ENCODE data around the gene PHC3.
A peak's percentile ranks its signal among the peaks of the same experiment; 100 is the strongest.

PHC3 gene

GRCh38 chr3:170058127-170058526 is 123.4 kb downstream of the PHC3 start:
- Histone ChIP-seq H4K8ac (ENCODE audit: low read depth, low read length) (no peak overlapping the region), H3K4me2 (ENCODE audit: insufficient read depth, low read length, poor library complexity, severe bottlenecking) (no peak overlapping the region), H2AFZ (ENCODE audit: low read length) (peak overlapping the region; percentile 25), H3K36me3 (replicated peaks in 1 of 2; ENCODE audit: control insufficient read depth in 2 of 2, insufficient read depth in 2 of 2, low read length in 2 of 2) (no peaks in the 10 kb centered on the region), H2BK120ac (ENCODE audit: low read depth, low read length) (no peak overlapping the region), H3K14ac (ENCODE audit: low read length) (no peak overlapping the region), H3K23ac (ENCODE audit: low read depth, low read length, poor library complexity) (no peak overlapping the region), H2BK5ac (ENCODE audit: low read length) (no peak overlapping the region), H3K4me3 (ENCODE audit: low read length in 2 of 2) (no peak overlapping the region), H3K27me3 (ENCODE audit: control insufficient read depth in 3 of 3, insufficient read depth in 3 of 3, low read depth in 1 of 3, low read length in 3 of 3) (no peaks in the 10 kb centered on the region), H3K27ac (replicated peaks; ENCODE audit: low read length) (no peak overlapping the region), H4K91ac (ENCODE audit: low read depth, low read length, poor library complexity) (no peak overlapping the region), H3K18ac (ENCODE audit: low read length) (no peak overlapping the region), H2BK12ac (ENCODE audit: low read length) (no peak overlapping the region), H3K9ac (ENCODE audit: low read depth, low read length, poor library complexity) (no peak overlapping the region), H2AK5ac (ENCODE audit: low read depth, low read length) (no peak overlapping the region), H3K79me1 (ENCODE audit: low read depth, low read length) (no peaks in the 10 kb centered on the region), H3K4me1 (ENCODE audit: control insufficient read depth in 2 of 2, insufficient read depth in 1 of 2, low read depth in 1 of 2, low read length in 2 of 2) (no peaks in the 10 kb centered on the region), H2BK15ac (ENCODE audit: low read length) (no peak overlapping the region), H3K9me3 (replicated peaks in 1 of 2; ENCODE audit: control insufficient read depth in 2 of 2, insufficient read depth in 1 of 2, low read depth in 1 of 2, low read length in 2 of 2) (no peaks in the 10 kb centered on the region), H3K4ac (ENCODE audit: low read length) (no peak overlapping the region)
- no CpG with 5 or more reads among the region's 6 CpGs for WGBS, 2 donors (ENCODE audit: extremely low coverage in 2 of 2, insufficient read length in 2 of 2, insufficient replicate concordance in 1 of 2)
- DNase-seq (ENCODE audit: low spot score), result no peak

GRCh38 chr3:170057550-170057949 is 124.0 kb downstream of the PHC3 start:
- Histone ChIP-seq H3K18ac (ENCODE audit: low read length) (no peak overlapping the region), H3K23ac (ENCODE audit: low read depth, low read length, poor library complexity) (no peak overlapping the region), H4K8ac (ENCODE audit: low read depth, low read length) (no peak overlapping the region), H3K4me2 (ENCODE audit: insufficient read depth, low read length, poor library complexity, severe bottlenecking) (no peak overlapping the region), H3K36me3 (replicated peaks in 1 of 2; ENCODE audit: control insufficient read depth in 2 of 2, insufficient read depth in 2 of 2, low read length in 2 of 2) (no peaks in the 10 kb centered on the region), H3K27ac (replicated peaks; ENCODE audit: low read length) (no peak overlapping the region), H3K9me3 (replicated peaks in 1 of 2; ENCODE audit: control insufficient read depth in 2 of 2, insufficient read depth in 1 of 2, low read depth in 1 of 2, low read length in 2 of 2) (no peaks in the 10 kb centered on the region), H2AFZ (ENCODE audit: low read length) (no peak overlapping the region), H3K4ac (ENCODE audit: low read length) (no peak overlapping the region), H2BK12ac (ENCODE audit: low read length) (no peak overlapping the region), H3K4me3 (ENCODE audit: low read length in 2 of 2) (no peak overlapping the region), H4K91ac (ENCODE audit: low read depth, low read length, poor library complexity) (no peak overlapping the region), H3K79me1 (ENCODE audit: low read depth, low read length) (no peaks in the 10 kb centered on the region), H2BK120ac (ENCODE audit: low read depth, low read length) (no peak overlapping the region), H3K27me3 (ENCODE audit: control insufficient read depth in 3 of 3, insufficient read depth in 3 of 3, low read depth in 1 of 3, low read length in 3 of 3) (no peaks in the 10 kb centered on the region), H2BK15ac (ENCODE audit: low read length) (no peak overlapping the region), H3K9ac (ENCODE audit: low read depth, low read length, poor library complexity) (no peak overlapping the region), H3K14ac (ENCODE audit: low read length) (no peak overlapping the region), H2AK5ac (ENCODE audit: low read depth, low read length) (no peak overlapping the region), H3K4me1 (ENCODE audit: control insufficient read depth in 2 of 2, insufficient read depth in 1 of 2, low read depth in 1 of 2, low read length in 2 of 2) (no peaks in the 10 kb centered on the region), H2BK5ac (ENCODE audit: low read length) (no peak overlapping the region)
- WGBS, 2 donors (ENCODE audit: extremely low coverage in 2 of 2, insufficient read length in 2 of 2, insufficient replicate concordance in 1 of 2), result no CpG with 5 or more reads among the region's 3 CpGs
- DNase-seq (ENCODE audit: low spot score), result no peak

- H2AK5ac ChIP-seq (ENCODE audit: low read depth, low read length), result no peak overlapping the region
- no peak overlapping the region for H2BK15ac ChIP-seq (ENCODE audit: low read length)
- no peak overlapping the region for H3K4me3 ChIP-seq (ENCODE audit: low read length in 2 of 2)
- H3K79me1 ChIP-seq (ENCODE audit: low read depth, low read length), result no peaks in the 10 kb centered on the region
- H3K4ac ChIP-seq (ENCODE audit: low read length), result no peak overlapping the region
- no peaks in the 10 kb centered on the region for H3K27me3 ChIP-seq (ENCODE audit: control insufficient read depth in 3 of 3, insufficient read depth in 3 of 3, low read depth in 1 of 3, low read length in 3 of 3)
- H2BK12ac ChIP-seq (ENCODE audit: low read length), result no peak overlapping the region
- H3K4me2 ChIP-seq (ENCODE audit: insufficient read depth, low read length, poor library complexity, severe bottlenecking), result no peak overlapping the region
- H3K14ac ChIP-seq (ENCODE audit: low read length), result no peak overlapping the region
- no peak overlapping the region for H3K23ac ChIP-seq (ENCODE audit: low read depth, low read length, poor library complexity)
- no peak overlapping the region for H3K18ac ChIP-seq (ENCODE audit: low read length)
- no peak overlapping the region for H3K9ac ChIP-seq (ENCODE audit: low read depth, low read length, poor library complexity)
- H3K4me1 ChIP-seq (ENCODE audit: control insufficient read depth in 2 of 2, insufficient read depth in 1 of 2, low read depth in 1 of 2, low read length in 2 of 2), result no peaks in the 10 kb centered on the region
- H2BK5ac ChIP-seq (ENCODE audit: low read length), result no peak overlapping the region
- no peak overlapping the region for H4K8ac ChIP-seq (ENCODE audit: low read depth, low read length)
- no peak for DNase-seq (ENCODE audit: low spot score)
- H2AFZ ChIP-seq (ENCODE audit: low read length), result no peak overlapping the region
- no peaks in the 10 kb centered on the region for H3K9me3 ChIP-seq (replicated peaks in 1 of 2; ENCODE audit: control insufficient read depth in 2 of 2, insufficient read depth in 1 of 2, low read depth in 1 of 2, low read length in 2 of 2)
- H3K27ac ChIP-seq (replicated peaks; ENCODE audit: low read length), result no peak overlapping the region
- no peaks in the 10 kb centered on the region for H3K36me3 ChIP-seq (replicated peaks in 1 of 2; ENCODE audit: control insufficient read depth in 2 of 2, insufficient read depth in 2 of 2, low read length in 2 of 2)
- WGBS, 2 donors (ENCODE audit: extremely low coverage in 2 of 2, insufficient read length in 2 of 2, insufficient replicate concordance in 1 of 2), result no CpG with 5 or more reads among the region's 3 CpGs
- no peak overlapping the region for H2BK120ac ChIP-seq (ENCODE audit: low read depth, low read length)
- no peak overlapping the region for H4K91ac ChIP-seq (ENCODE audit: low read depth, low read length, poor library complexity)
These were observed 124.7 kb downstream of the PHC3 start for GRCh38 chr3:170056710-170057454.

- H2BK12ac ChIP-seq (ENCODE audit: low read length), result no peak overlapping the region
- no peaks in the 10 kb centered on the region for H3K9me3 ChIP-seq (replicated peaks in 1 of 2; ENCODE audit: control insufficient read depth in 2 of 2, insufficient read depth in 1 of 2, low read depth in 1 of 2, low read length in 2 of 2)
- H3K9ac ChIP-seq (ENCODE audit: low read depth, low read length, poor library complexity), result no peak overlapping the region
- H3K23ac ChIP-seq (ENCODE audit: low read depth, low read length, poor library complexity), result no peak overlapping the region
- no peak for DNase-seq (ENCODE audit: low spot score)
- no peak overlapping the region for H4K91ac ChIP-seq (ENCODE audit: low read depth, low read length, poor library complexity)
- H3K79me1 ChIP-seq (ENCODE audit: low read depth, low read length), result no peaks in the 10 kb centered on the region
- no peak overlapping the region for H3K4me3 ChIP-seq (ENCODE audit: low read length in 2 of 2)
- H2BK120ac ChIP-seq (ENCODE audit: low read depth, low read length), result no peak overlapping the region
- H2AK5ac ChIP-seq (ENCODE audit: low read depth, low read length), result no peak overlapping the region
- H3K4ac ChIP-seq (ENCODE audit: low read length), result no peak overlapping the region
- WGBS, 2 donors (ENCODE audit: extremely low coverage in 2 of 2, insufficient read length in 2 of 2, insufficient replicate concordance in 1 of 2), result no CpG with 5 or more reads among the region's 5 CpGs
- no peak overlapping the region for H2AFZ ChIP-seq (ENCODE audit: low read length)
- H3K36me3 ChIP-seq (replicated peaks in 1 of 2; ENCODE audit: control insufficient read depth in 2 of 2, insufficient read depth in 2 of 2, low read length in 2 of 2), result no peaks in the 10 kb centered on the region
- H4K8ac ChIP-seq (ENCODE audit: low read depth, low read length), result no peak overlapping the region
- H3K4me2 ChIP-seq (ENCODE audit: insufficient read depth, low read length, poor library complexity, severe bottlenecking), result no peak overlapping the region
- no peak overlapping the region for H2BK15ac ChIP-seq (ENCODE audit: low read length)
- no peaks in the 10 kb centered on the region for H3K27me3 ChIP-seq (ENCODE audit: control insufficient read depth in 3 of 3, insufficient read depth in 3 of 3, low read depth in 1 of 3, low read length in 3 of 3)
- no peak overlapping the region for H3K14ac ChIP-seq (ENCODE audit: low read length)
- H3K18ac ChIP-seq (ENCODE audit: low read length), result no peak overlapping the region
- no peak overlapping the region for H2BK5ac ChIP-seq (ENCODE audit: low read length)
- H3K27ac ChIP-seq (replicated peaks; ENCODE audit: low read length), result no peak overlapping the region
- H3K4me1 ChIP-seq (ENCODE audit: control insufficient read depth in 2 of 2, insufficient read depth in 1 of 2, low read depth in 1 of 2, low read length in 2 of 2), result no peaks in the 10 kb centered on the region
These were observed 126.3 kb downstream of the PHC3 start for GRCh38 chr3:170055209-170055608.
